WTC11 (cell line): Measurements from ENCODE around the gene SSBP2. TPM values are rescaled to one million over a fixed set of nuclear protein-coding genes. Genes with fewer than 3 reads are reported as not detected.
A peak's percentile ranks its signal among the peaks of the same experiment; 100 is the strongest.

Experiments
- ATAC-seq: fragments of 200-7000 bp; cut with Tn5 transposase; 2 replicates; pipeline ENCODE4 v1.10.0; 2021; ENCODE audit warnings: mild to moderate bottlenecking, moderate library complexity
- CTCF ChIA-PET: fragments of 300-600 bp; sonication (Branson Sonifier 250); formaldehyde crosslinking; loops from one replicate; lab custom pipeline; 2021; ENCODE audit warnings: antibody characterized with exemption; lab: Charles Lee
- POLR2A ChIA-PET: fragments of 350-600 bp; sonication (Branson Sonifier 250); formaldehyde crosslinking; loops from one replicate; lab custom pipeline; 2021; ENCODE audit warnings: antibody characterized with exemption; lab: Charles Lee
- DNase-seq: peaks from one replicate; pipeline ENCODE4 v3.0.0; 2021; ENCODE audit warnings: low spot score
- H3K27ac Mint-ChIP-seq: 2 replicates; pipeline ENCODE4 v1.8.0; 2021; ENCODE audit warnings: mixed read lengths
- H3K27me3 Mint-ChIP-seq: 2 replicates; pipeline ENCODE4 v1.8.0; 2021; ENCODE audit warnings: low read depth, mild to moderate bottlenecking, moderate library complexity, mixed read lengths
- H3K36me3 Mint-ChIP-seq: 2 replicates; pipeline ENCODE4 v1.8.0; 2021; ENCODE audit warnings: mixed read lengths
- H3K4me1 Mint-ChIP-seq: 2 replicates; pipeline ENCODE4 v1.8.0; 2022; ENCODE audit warnings: mixed read lengths
- H3K4me3 Mint-ChIP-seq: 2 replicates; pipeline ENCODE4 v1.8.0; 2021; ENCODE audit warnings: mild to moderate bottlenecking, moderate library complexity, mixed read lengths
- H3K9me3 Mint-ChIP-seq: 2 replicates; pipeline ENCODE4 v1.8.0; 2021; ENCODE audit warnings: mixed read lengths
- AFF4 ChIP-seq: sonication (generic); formaldehyde crosslinking; IDR thresholded peaks from 2 replicates; pipeline ENCODE4 v1.8.1; 2023; ENCODE audit warnings: mild to moderate bottlenecking, missing genetic modification reagents, borderline replicate concordance
- AR ChIP-seq: fragments of 250-450 bp; sonication (Bioruptor Pico); IDR thresholded peaks from 2 replicates; pipeline ENCODE4 v1.9.0; 2021; ENCODE audit warnings: mild to moderate bottlenecking
- ATF1 ChIP-seq: sonication (generic); formaldehyde crosslinking; IDR thresholded peaks from 2 replicates; pipeline ENCODE4 v1.8.1; 2023; ENCODE audit warnings: mild to moderate bottlenecking, moderate library complexity, missing genetic modification reagents
- CDX4 ChIP-seq: fragments of 250-450 bp; sonication (Bioruptor Pico); IDR thresholded peaks from 2 replicates; pipeline ENCODE4 v1.9.0; 2021; ENCODE audit warnings: moderate library complexity, mild to moderate bottlenecking, inconsistent platforms, borderline replicate concordance
- CREB1 ChIP-seq: sonication (generic); formaldehyde crosslinking; IDR thresholded peaks from 2 replicates; pipeline ENCODE4 v1.8.0; 2023; ENCODE audit warnings: mild to moderate bottlenecking, missing genetic modification reagents
- E2F5 ChIP-seq: sonication (generic); formaldehyde crosslinking; IDR thresholded peaks from 2 replicates; pipeline ENCODE4 v1.8.1; 2022; ENCODE audit warnings: mild to moderate bottlenecking, moderate library complexity, missing genetic modification reagents
- ESRRA ChIP-seq: sonication (generic); formaldehyde crosslinking; IDR thresholded peaks from 2 replicates; pipeline ENCODE4 v1.8.1; 2022; ENCODE audit warnings: mild to moderate bottlenecking, missing genetic modification reagents, borderline replicate concordance
- FOXJ3 ChIP-seq: sonication (generic); formaldehyde crosslinking; IDR thresholded peaks from 2 replicates; pipeline ENCODE4 v1.9.0; 2021; ENCODE audit warnings: missing genetic modification reagents, mild to moderate bottlenecking, borderline replicate concordance
- FOXK1 ChIP-seq: sonication (generic); formaldehyde crosslinking; IDR thresholded peaks from 2 replicates; pipeline ENCODE4 v1.8.0; 2022; ENCODE audit warnings: mild to moderate bottlenecking, moderate library complexity, missing genetic modification reagents
- GRHL2 ChIP-seq: fragments of 250-450 bp; sonication (Bioruptor Pico); IDR thresholded peaks from 2 replicates; pipeline ENCODE4 v1.8.0; 2022; ENCODE audit warnings: mild to moderate bottlenecking, moderate library complexity; ENCODE audit not compliant: insufficient replicate concordance, severe bottlenecking
- HMGA2 ChIP-seq: fragments of 250-450 bp; sonication (Bioruptor Pico); IDR thresholded peaks from 2 replicates; pipeline ENCODE4 v1.4.0; 2021; ENCODE audit warnings: mild to moderate bottlenecking, moderate library complexity
- KAT7 ChIP-seq: sonication (generic); formaldehyde crosslinking; IDR thresholded peaks from 2 replicates; pipeline ENCODE4 v1.8.1; 2023; ENCODE audit warnings: missing genetic modification reagents, mild to moderate bottlenecking, borderline replicate concordance
- NFE2L1 ChIP-seq: sonication (generic); formaldehyde crosslinking; IDR thresholded peaks from 2 replicates; pipeline ENCODE4 v1.8.1; 2023; ENCODE audit warnings: missing genetic modification reagents
- SP1 ChIP-seq: sonication (generic); formaldehyde crosslinking; conservative IDR thresholded peaks from 2 replicates; pipeline ENCODE4 v1.8.1; 2022; ENCODE audit warnings: missing genetic modification reagents
- TCF7 ChIP-seq: sonication (generic); formaldehyde crosslinking; IDR thresholded peaks from 2 replicates; pipeline ENCODE4 v1.8.0; 2022; ENCODE audit warnings: mild to moderate bottlenecking, low read depth, missing genetic modification reagents, moderate library complexity
- TEAD1 ChIP-seq: sonication (generic); formaldehyde crosslinking; IDR thresholded peaks from 2 replicates; pipeline ENCODE4 v1.8.0; 2022; ENCODE audit warnings: mild to moderate bottlenecking, missing genetic modification reagents
- USF1 ChIP-seq: sonication (generic); formaldehyde crosslinking; IDR thresholded peaks from 2 replicates; pipeline ENCODE4 v1.8.0; 2022; ENCODE audit warnings: mild to moderate bottlenecking, missing genetic modification reagents
- ZNF138 ChIP-seq: sonication (generic); formaldehyde crosslinking; conservative IDR thresholded peaks from 2 replicates; pipeline ENCODE4 v1.8.1; 2022; ENCODE audit warnings: mild to moderate bottlenecking, moderate library complexity, missing genetic modification reagents
- ZNF232 ChIP-seq: sonication (generic); formaldehyde crosslinking; IDR thresholded peaks from 2 replicates; pipeline ENCODE4 v1.8.0; 2022; ENCODE audit warnings: mild to moderate bottlenecking, missing genetic modification reagents
- ZNF263 ChIP-seq: sonication (generic); formaldehyde crosslinking; IDR thresholded peaks from 2 replicates; pipeline ENCODE4 v1.8.1; 2022; ENCODE audit warnings: low read depth, mild to moderate bottlenecking, moderate library complexity, missing genetic modification reagents
- ZNF416 ChIP-seq: fragments of 250-450 bp; sonication (Bioruptor Pico); IDR thresholded peaks from 2 replicates; pipeline ENCODE4 v1.9.0; 2021; ENCODE audit warnings: mild to moderate bottlenecking, inconsistent platforms
- total RNA-seq: library from RNA; stranded (reverse); gene quantifications from 3 replicates; pipeline ENCODE4 v1.2.3, GENCODE V29; 2021

The SSBP2 gene
- total RNA-seq, 1 experiment from 2014 or later: 24.9 TPM

- no peaks in the 10 kb centered on the region for H3K36me3 Mint-ChIP-seq
- no peak for TF ChIP-seq CDX4 (CRISPR knock-in tag)
- ATAC-seq (no peak), DNase-seq (no peak)
- H3K4me1 Mint-ChIP-seq: no peaks in the 10 kb centered on the region
- no peaks in the 10 kb centered on the region for H3K27me3 Mint-ChIP-seq
- H3K4me3 Mint-ChIP-seq: no peak overlapping the region
- H3K9me3 Mint-ChIP-seq: peaks cover 2% of the 10 kb centered on the region; the same call in 1 of the 2 replicates
- ChIA-PET POLR2A (no interaction called here), CTCF (no interaction called here)
- H3K27ac Mint-ChIP-seq: peak overlapping the region; percentile 51; the same call in 1 of the 2 replicates
Measured at GRCh38 chr5:81533629-81534405, 217.1 kb downstream of the SSBP2 start.

- ChIA-PET CTCF (no interaction called here), POLR2A (no interaction called here)
- H3K36me3 Mint-ChIP-seq: no peaks in the 10 kb centered on the region
- ATAC-seq (no peak), DNase-seq (no peak)
- no peaks in the 10 kb centered on the region for H3K4me1 Mint-ChIP-seq
- H3K27me3 Mint-ChIP-seq: no peaks in the 10 kb centered on the region
- no peaks in the 10 kb centered on the region for H3K9me3 Mint-ChIP-seq
- TF ChIP-seq USF1 (CRISPR knock-in tag) (no peak), ZNF232 (CRISPR knock-in tag) (no peak), TCF7 (CRISPR knock-in tag) (no peak), GRHL2 (CRISPR knock-in tag) (no peak), E2F5 (CRISPR knock-in tag) (no peak), ESRRA (CRISPR knock-in tag) (no peak), AR (CRISPR knock-in tag) (no peak), ZNF138 (CRISPR knock-in tag) (no peak), HMGA2 (CRISPR knock-in tag) (no peak), ATF1 (CRISPR knock-in tag) (no peak), TEAD1 (CRISPR knock-in tag) (no peak), FOXJ3 (CRISPR knock-in tag) (no peak), ZNF416 (no peak), FOXK1 (CRISPR knock-in tag) (no peak), AFF4 (CRISPR knock-in tag) (no peak), KAT7 (CRISPR knock-in tag) (no peak), SP1 (CRISPR knock-in tag) (no peak), NFE2L1 (CRISPR knock-in tag) (no peak), CREB1 (CRISPR knock-in tag) (no peak), ZNF263 (CRISPR knock-in tag) (no peak)
- no peak overlapping the region for H3K4me3 Mint-ChIP-seq
- no peak overlapping the region for H3K27ac Mint-ChIP-seq
Measured at GRCh38 chr5:81530919-81531318, 220.0 kb downstream of the SSBP2 start.
